ENCODE results near the gene ST8SIA4. TPM values are rescaled to one million over a fixed set of nuclear protein-coding genes. Genes with fewer than 3 reads are reported as not detected.

The ST8SIA4 gene
- total RNA-seq, 1 donor from 2014 or later, result 0.59 TPM

- no peak for TF ChIP-seq EZH2 (IDR thresholded peaks at IDR 0.05; ENCODE audit: insufficient read depth, low read length)
- TF ChIP-seq, protein P1, sequence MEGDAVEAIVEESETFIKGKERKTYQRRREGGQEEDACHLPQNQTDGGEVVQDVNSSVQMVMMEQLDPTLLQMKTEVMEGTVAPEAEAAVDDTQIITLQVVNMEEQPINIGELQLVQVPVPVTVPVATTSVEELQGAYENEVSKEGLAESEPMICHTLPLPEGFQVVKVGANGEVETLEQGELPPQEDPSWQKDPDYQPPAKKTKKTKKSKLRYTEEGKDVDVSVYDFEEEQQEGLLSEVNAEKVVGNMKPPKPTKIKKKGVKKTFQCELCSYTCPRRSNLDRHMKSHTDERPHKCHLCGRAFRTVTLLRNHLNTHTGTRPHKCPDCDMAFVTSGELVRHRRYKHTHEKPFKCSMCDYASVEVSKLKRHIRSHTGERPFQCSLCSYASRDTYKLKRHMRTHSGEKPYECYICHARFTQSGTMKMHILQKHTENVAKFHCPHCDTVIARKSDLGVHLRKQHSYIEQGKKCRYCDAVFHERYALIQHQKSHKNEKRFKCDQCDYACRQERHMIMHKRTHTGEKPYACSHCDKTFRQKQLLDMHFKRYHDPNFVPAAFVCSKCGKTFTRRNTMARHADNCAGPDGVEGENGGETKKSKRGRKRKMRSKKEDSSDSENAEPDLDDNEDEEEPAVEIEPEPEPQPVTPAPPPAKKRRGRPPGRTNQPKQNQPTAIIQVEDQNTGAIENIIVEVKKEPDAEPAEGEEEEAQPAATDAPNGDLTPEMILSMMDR (IDR thresholded peaks at IDR 0.05; ENCODE audit: insufficient read depth, low read depth, low read length), result no peak
- no peak overlapping the region for H2AFZ ChIP-seq (ENCODE audit: low read depth, low read length)
- H3K9ac ChIP-seq (ENCODE audit: low read length), result no peak overlapping the region
- no peaks in the 10 kb centered on the region for H3K9me3 ChIP-seq (ENCODE audit: insufficient read depth, low read depth, low read length)
- Mint-ChIP-seq H3K9me3 (ENCODE audit: unreplicated experiment) (no peaks in the 10 kb centered on the region), H3K27ac (ENCODE audit: unreplicated experiment) (no peak overlapping the region), H3K4me3 (ENCODE audit: unreplicated experiment) (no peak overlapping the region), H3K27me3 (ENCODE audit: low read depth, unreplicated experiment) (no peaks in the 10 kb centered on the region), H3K36me3 (ENCODE audit: low read depth, unreplicated experiment) (no peaks in the 10 kb centered on the region), H3K4me1 (ENCODE audit: low read depth, unreplicated experiment) (no peaks in the 10 kb centered on the region)
- no peaks in the 10 kb centered on the region for H4K20me1 ChIP-seq (ENCODE audit: insufficient read depth, low read length)
- no peaks in the 10 kb centered on the region for H3K36me3 ChIP-seq (ENCODE audit: insufficient read depth, low read length)
- H3K27ac ChIP-seq (ENCODE audit: low read depth, low read length), result no peak overlapping the region
- H3K4me2 ChIP-seq (ENCODE audit: low read length), result no peak overlapping the region
- H3K4me1 ChIP-seq (ENCODE audit: insufficient read depth, low read length), result no peaks in the 10 kb centered on the region
- FAIRE-seq (no peak), DNase-seq (ENCODE audit: low read depth) (no peak)
- no peak overlapping the region for H3K4me3 ChIP-seq (ENCODE audit: insufficient read depth, low read depth, low read length)
- no peaks in the 10 kb centered on the region for H3K79me2 ChIP-seq (ENCODE audit: insufficient read depth, low read length)
- no peaks in the 10 kb centered on the region for H3K27me3 ChIP-seq (ENCODE audit: insufficient read depth, low read length)
These were observed 50.1 kb downstream of the ST8SIA4 start for GRCh38 chr5:100852988-100853449.

- no peak overlapping the region for H3K27ac Mint-ChIP-seq (ENCODE audit: unreplicated experiment)
- TF ChIP-seq EZH2 (IDR thresholded peaks at IDR 0.05; ENCODE audit: insufficient read depth, low read length), result no peak
- TF ChIP-seq, protein P1 (IDR thresholded peaks at IDR 0.05; ENCODE audit: insufficient read depth, low read depth, low read length), result no peak
- Histone ChIP-seq H3K79me2 (ENCODE audit: insufficient read depth, low read length) (no peaks in the 10 kb centered on the region), H3K4me3 (ENCODE audit: insufficient read depth, low read depth, low read length) (no peak overlapping the region), H3K9me3 (ENCODE audit: insufficient read depth, low read depth, low read length) (no peaks in the 10 kb centered on the region), H3K27me3 (ENCODE audit: insufficient read depth, low read length) (no peaks in the 10 kb centered on the region), H3K9ac (ENCODE audit: low read length) (no peak overlapping the region), H3K4me1 (ENCODE audit: insufficient read depth, low read length) (no peaks in the 10 kb centered on the region), H4K20me1 (ENCODE audit: insufficient read depth, low read length) (no peaks in the 10 kb centered on the region), H2AFZ (ENCODE audit: low read depth, low read length) (no peak overlapping the region), H3K27ac (ENCODE audit: low read depth, low read length) (no peak overlapping the region), H3K36me3 (ENCODE audit: insufficient read depth, low read length) (no peaks in the 10 kb centered on the region), H3K4me2 (ENCODE audit: low read length) (no peak overlapping the region)
- FAIRE-seq (no peak), DNase-seq (ENCODE audit: low read depth) (no peak)
- H3K36me3 Mint-ChIP-seq (ENCODE audit: low read depth, unreplicated experiment), result no peaks in the 10 kb centered on the region
- H3K4me3 Mint-ChIP-seq (ENCODE audit: unreplicated experiment), result no peak overlapping the region
- no peaks in the 10 kb centered on the region for H3K4me1 Mint-ChIP-seq (ENCODE audit: low read depth, unreplicated experiment)
- no peaks in the 10 kb centered on the region for H3K27me3 Mint-ChIP-seq (ENCODE audit: low read depth, unreplicated experiment)
- no peaks in the 10 kb centered on the region for H3K9me3 Mint-ChIP-seq (ENCODE audit: unreplicated experiment)
These were observed 51.0 kb downstream of the ST8SIA4 start for GRCh38 chr5:100852051-100852450.

DNA sequence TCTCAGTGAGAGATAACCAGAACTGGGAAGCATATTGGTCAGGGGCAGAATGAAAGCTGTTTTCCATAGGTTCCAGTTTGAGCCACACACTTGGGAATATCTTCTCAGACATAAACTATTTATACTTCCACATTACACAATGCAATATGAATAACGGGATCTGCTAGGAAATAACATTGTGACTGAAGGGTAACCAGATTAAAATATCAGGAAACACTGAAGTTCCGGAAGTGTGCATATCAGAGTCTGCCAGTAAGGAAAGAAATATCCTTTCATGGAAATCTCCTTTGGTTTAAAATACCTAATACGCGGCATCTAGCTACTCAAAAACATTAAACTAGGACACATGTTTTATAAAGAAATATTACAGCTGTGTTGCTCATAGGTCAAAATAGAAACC is 56.3 kb downstream of the ST8SIA4 start:
- Histone ChIP-seq H3K79me2 (ENCODE audit: insufficient read depth, low read length) (no peaks in the 10 kb centered on the region), H3K4me2 (ENCODE audit: low read length) (no peak overlapping the region), H3K27ac (ENCODE audit: low read depth, low read length) (no peak overlapping the region), H2AFZ (ENCODE audit: low read depth, low read length) (no peak overlapping the region), H3K27me3 (ENCODE audit: insufficient read depth, low read length) (no peaks in the 10 kb centered on the region), H3K9me3 (ENCODE audit: insufficient read depth, low read depth, low read length) (no peaks in the 10 kb centered on the region), H3K4me3 (ENCODE audit: insufficient read depth, low read depth, low read length) (no peak overlapping the region), H3K9ac (ENCODE audit: low read length) (no peak overlapping the region), H3K36me3 (ENCODE audit: insufficient read depth, low read length) (no peaks in the 10 kb centered on the region), H4K20me1 (ENCODE audit: insufficient read depth, low read length) (no peaks in the 10 kb centered on the region), H3K4me1 (ENCODE audit: insufficient read depth, low read length) (no peaks in the 10 kb centered on the region)
- FAIRE-seq (no peak), DNase-seq (ENCODE audit: low read depth) (no peak)
- H3K27me3 Mint-ChIP-seq (ENCODE audit: low read depth, unreplicated experiment), result no peaks in the 10 kb centered on the region
- H3K4me1 Mint-ChIP-seq (ENCODE audit: low read depth, unreplicated experiment), result peaks cover 4% of the 10 kb centered on the region
- H3K4me3 Mint-ChIP-seq (ENCODE audit: unreplicated experiment), result no peak overlapping the region
- no peaks in the 10 kb centered on the region for H3K9me3 Mint-ChIP-seq (ENCODE audit: unreplicated experiment)
- no peaks in the 10 kb centered on the region for H3K36me3 Mint-ChIP-seq (ENCODE audit: low read depth, unreplicated experiment)
- no peak for TF ChIP-seq EZH2 (IDR thresholded peaks at IDR 0.05; ENCODE audit: insufficient read depth, low read length)
- TF ChIP-seq, protein P1 (IDR thresholded peaks at IDR 0.05; ENCODE audit: insufficient read depth, low read depth, low read length), result no peak
- H3K27ac Mint-ChIP-seq (ENCODE audit: unreplicated experiment), result no peak overlapping the region
